GM20000 (cell line): Measurements from ENCODE around the gene ZFAND3.
A peak's percentile ranks its signal among the peaks of the same experiment; 100 is the strongest.

ENCODE experiments used
- DNase-seq: peaks from one replicate; pipeline ENCODE4 v3.0.0; 2012; ENCODE audit warnings: low spot score
- TF ChIP-seq, protein P1 (sequence below): IDR thresholded peaks from 2 replicates; pipeline ENCODE4 v1.5.1; 2012; ENCODE audit warnings: mild to moderate bottlenecking, control low read depth; ENCODE audit errors: extremely low read depth, missing control alignments

The ZFAND3 gene

DNA sequence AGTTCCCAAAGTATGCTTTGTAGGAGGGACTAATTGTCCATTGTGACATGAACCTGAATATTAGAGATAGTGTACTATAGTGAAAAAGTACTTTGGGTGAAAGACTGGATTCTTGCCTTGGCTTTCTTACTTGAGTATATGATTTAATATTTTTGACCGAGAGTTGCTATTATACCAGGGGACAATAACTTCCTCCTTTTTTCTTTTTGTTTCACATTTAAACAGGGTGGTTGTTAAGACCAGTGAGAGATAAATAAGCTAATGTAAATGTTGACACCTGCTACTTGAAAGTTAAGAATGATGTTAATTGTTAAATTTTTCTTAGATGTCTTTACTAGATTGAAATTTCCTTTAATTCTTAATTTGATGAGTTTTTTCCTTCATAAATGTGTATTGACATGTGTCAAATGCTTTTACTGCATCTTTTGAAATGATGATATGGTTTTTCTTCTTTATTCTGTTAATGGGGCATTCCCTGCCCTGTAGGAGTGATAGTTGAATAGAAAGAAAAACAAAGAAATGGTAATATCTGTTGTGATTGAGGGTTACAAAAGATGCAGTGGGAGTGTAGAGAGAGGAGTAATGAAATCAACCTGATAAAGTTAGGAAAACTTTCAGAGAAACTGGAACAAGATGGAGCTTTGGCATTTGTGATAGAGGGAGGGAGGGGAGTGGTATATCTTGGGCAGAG lies 48.4 kb downstream of the ZFAND3 start:
- TF ChIP-seq, protein P1, sequence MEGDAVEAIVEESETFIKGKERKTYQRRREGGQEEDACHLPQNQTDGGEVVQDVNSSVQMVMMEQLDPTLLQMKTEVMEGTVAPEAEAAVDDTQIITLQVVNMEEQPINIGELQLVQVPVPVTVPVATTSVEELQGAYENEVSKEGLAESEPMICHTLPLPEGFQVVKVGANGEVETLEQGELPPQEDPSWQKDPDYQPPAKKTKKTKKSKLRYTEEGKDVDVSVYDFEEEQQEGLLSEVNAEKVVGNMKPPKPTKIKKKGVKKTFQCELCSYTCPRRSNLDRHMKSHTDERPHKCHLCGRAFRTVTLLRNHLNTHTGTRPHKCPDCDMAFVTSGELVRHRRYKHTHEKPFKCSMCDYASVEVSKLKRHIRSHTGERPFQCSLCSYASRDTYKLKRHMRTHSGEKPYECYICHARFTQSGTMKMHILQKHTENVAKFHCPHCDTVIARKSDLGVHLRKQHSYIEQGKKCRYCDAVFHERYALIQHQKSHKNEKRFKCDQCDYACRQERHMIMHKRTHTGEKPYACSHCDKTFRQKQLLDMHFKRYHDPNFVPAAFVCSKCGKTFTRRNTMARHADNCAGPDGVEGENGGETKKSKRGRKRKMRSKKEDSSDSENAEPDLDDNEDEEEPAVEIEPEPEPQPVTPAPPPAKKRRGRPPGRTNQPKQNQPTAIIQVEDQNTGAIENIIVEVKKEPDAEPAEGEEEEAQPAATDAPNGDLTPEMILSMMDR = no peak
- DNase-seq = peak; percentile 11

DNA sequence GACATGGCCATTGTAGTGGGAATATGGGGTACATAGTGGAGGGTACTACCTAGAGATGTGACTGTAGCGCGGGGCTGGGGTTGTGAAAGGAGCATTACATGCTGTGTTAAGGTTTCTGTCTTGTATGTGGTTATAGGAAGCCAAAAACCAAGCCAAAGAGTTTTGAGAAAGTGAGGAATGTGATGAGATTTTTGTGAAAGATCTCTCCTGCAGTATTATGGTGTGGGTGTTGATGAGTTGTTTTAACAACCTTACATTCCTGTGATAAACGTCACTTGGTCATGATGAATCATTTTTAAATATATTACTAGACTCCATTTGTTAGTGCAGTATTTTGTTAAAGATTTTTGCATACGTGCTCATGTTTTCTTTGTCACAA lies 48.9 kb downstream of the ZFAND3 start:
- TF ChIP-seq, protein P1 = no peak
- no peak for DNase-seq

DNA sequence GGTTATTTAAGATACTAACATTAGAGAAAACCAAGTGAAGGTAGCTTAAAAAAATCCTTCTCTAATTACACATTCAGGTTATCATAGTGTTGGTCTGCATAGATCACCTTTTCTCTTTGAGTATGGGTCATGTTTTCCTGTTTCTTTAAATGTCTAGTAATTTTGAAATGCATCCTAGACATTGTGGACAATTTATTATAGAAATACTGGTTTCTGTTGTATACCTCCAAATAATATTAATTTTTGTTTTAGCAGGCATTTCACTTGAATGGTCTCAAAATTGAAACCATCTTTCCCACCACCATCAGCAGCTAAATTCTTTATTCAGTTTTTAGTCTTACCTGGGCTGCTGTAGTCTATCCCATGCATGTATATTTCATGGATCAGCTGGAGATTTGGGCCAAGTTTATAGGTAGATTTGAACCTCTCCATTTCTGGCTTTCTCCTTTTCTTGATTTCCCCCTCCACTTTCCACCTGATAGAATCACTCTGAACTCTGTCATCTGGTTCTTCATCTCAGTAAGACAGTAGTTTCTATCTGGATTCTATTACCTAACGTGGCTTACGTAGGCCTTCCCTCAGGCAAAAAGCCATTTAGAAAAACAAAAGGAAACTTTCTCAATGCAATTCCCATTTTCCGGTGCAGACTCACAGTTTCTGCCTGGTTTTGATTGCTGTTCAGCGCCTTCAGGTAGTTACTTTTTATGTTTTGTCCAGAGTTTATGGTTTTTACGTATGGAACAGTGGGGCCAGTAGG lies 52.3 kb downstream of the ZFAND3 start:
- DNase-seq = no peak
- TF ChIP-seq, protein P1 = no peak

DNA sequence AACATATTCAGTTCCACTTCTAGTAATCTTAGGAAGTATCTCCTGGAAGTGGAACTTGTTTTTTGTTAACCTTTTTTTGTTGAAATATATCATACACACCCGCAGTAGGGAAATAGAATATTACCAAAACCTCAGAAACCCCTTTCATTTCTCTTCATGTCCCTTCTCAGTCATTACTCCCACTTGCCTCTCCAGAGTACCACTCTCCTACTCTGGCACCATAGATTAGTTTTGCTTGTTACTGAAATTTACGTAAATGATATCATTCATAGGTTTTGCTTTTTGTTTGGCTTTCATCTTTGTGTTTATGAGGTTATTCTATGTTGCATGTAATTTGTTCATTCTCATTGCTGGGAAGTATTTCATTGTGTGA lies 52.8 kb downstream of the ZFAND3 start:
- DNase-seq = no peak
- TF ChIP-seq, protein P1 = no peak

DNA sequence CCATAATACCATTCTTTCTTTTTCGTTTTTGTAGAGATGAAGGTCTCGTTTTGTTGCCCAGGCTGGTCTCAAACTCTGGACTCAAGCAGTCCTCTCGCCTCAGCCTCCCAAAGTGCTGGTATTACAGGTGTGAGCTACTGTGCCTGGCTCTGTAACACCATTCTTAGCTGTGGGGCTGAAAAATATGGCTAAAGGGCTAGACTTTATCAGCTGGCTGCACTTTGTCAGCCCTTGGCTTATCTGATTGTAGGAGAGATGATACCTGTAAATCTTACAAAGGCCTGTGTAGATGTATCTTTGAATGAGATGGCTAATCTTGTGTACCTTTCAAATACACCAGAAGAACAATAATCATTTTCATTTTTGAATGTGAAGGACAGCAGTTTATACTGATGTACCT lies 55.2 kb downstream of the ZFAND3 start:
- TF ChIP-seq, protein P1 = no peak
- no peak for DNase-seq

DNA sequence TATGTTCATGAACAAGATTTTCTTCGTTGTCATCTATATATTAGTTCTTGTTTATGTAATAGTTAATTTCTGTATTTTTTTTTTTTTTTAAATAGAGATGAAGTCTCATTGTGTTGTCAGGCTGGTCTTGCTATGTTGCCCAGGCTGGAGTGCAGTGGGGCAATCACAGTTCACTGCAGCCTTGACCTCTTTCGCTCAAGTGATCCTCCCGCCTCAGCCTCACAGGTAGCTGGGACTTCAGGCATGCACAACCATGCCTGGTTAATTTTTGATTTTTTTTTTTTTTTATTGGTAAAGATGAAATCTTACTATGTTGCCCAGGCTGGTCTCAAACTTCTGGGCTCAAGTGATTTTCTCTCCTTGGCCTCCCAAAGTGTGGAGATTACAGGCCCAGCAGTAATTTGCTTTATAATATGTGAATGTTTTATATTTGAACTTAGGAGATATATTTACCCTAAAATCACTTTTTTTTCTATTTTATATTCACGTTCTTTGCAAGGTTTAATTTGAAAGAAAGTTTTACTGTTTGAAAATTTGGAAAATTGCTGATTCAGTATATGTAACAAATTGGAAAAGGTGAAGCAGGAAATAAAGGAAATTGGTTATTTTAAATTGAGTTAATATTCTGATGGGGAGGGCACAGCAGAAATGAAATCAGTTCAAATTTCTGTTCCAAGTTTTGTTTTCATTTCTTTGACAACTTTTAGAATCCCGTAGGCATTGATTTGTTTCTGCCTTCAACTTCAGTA lies 56.2 kb downstream of the ZFAND3 start:
- TF ChIP-seq, protein P1 = no peak
- DNase-seq = no peak

DNA sequence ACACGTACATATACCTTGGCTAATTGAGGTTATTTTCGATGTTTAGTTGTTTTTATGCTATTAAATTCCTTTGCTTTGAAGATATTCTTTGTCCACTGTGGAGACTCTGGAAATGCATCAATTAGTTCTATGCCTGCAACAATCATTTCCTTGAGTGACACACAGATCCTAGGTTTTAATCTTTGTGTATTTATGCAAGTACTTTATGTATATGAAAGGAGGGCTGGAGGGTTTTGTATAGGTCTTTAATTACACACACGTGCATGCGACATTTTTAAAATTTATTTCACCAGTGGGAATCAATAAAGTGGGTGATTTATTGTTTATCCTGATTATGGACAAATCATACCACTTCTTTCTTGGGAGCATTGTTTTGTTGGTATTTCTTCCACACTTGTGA lies 57.3 kb downstream of the ZFAND3 start:
- DNase-seq = no peak
- TF ChIP-seq, protein P1 = no peak
